ENCODE data around the gene TMEM217.

DNA sequence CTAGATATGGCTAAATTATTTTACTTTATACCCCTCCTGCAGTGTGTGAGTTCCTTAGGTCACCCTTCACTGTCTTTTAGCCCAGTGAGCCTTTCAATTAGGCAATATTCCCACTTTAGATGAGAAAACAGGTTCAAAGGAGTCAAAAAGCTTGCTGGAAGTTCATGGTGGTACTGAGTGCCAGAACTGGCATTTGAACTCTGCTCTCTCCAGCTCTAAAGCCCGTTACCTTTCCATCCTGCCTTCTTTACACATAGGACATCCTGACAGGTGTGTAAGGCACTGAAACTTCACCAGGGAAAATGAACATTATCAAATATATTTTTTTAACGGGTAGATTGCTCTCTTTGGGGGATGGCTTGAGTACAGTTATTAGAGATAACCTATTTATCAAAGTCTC lies 11.2 kb upstream of the TMEM217 start:
- TF ChIP-seq EZH2phosphoT487 (IDR thresholded peaks at IDR 0.05; ENCODE audit: borderline replicate concordance, low read length) (no peak), CTCF (conservative IDR thresholded peaks at IDR 0.05; ENCODE audit: low read depth, low read length) (no peak)
